ENCODE measurements around the gene LMO1. TPM values are rescaled to one million over a fixed set of nuclear protein-coding genes. Genes with fewer than 3 reads are reported as not detected.

The LMO1 gene
- polyA plus RNA-seq, 1 of the 3 experiments (the other 2 are of a cell fraction), result 0.12 TPM

DNA sequence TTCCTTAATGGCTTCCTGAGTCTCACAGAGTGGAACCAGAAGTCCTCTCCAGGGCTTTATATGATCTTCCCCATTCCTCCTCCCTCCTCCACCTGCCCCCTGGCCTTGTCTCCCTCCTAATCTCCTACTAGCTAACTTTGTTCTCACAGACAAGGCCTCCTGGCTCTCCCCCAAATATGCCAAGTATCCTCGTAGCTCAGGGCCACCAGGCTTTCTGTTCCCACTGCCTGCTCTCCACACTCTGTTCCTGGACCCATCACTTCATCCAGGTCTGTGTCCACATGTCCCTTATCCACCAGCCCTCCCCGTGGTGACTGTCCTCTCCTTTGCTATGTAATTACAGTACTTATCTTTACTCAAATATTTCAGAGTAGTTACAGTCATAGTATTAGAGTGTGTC lies 23.2 kb upstream of the LMO1 start:
- no peaks in the 10 kb centered on the region for H3K79me2 ChIP-seq (ENCODE audit: insufficient read depth)
- no peak for DNase-seq
- H3K9ac ChIP-seq, result no peak overlapping the region
- H3F3A ChIP-seq (replicated peaks; ENCODE audit: insufficient read depth), result no peaks in the 10 kb centered on the region
- ChIA-PET POLR2A (no interaction called here), CTCF (interaction anchor here (1.1 to 3.8 kb wide), 2 partner anchors 24 to 43 kb away, joined by 3 to 20 read pairs; partner anchors contain the start of gene LMO1)
- H3K9me3 ChIP-seq, result no peaks in the 10 kb centered on the region
- no peaks in the 10 kb centered on the region for H3K9me2 ChIP-seq
- 36% methylated on average over 2 of the region's 2 CpGs for WGBS (ENCODE audit: low lambda C conversion rate)
- no peak overlapping the region for H3K4me2 ChIP-seq
- no peaks in the 10 kb centered on the region for H3K36me3 ChIP-seq (replicated peaks in 1 of 2; ENCODE audit: control insufficient read depth in 1 of 2, insufficient read depth in 2 of 2, low read length in 1 of 2)
- no peak overlapping the region for H3K27ac ChIP-seq (ENCODE audit: low read depth in 2 of 2, low read length in 1 of 2)
- H2AFZ ChIP-seq (ENCODE audit: low read depth), result no peak overlapping the region
- H3K4me3 ChIP-seq (ENCODE audit: low read depth in 2 of 2, low read length in 1 of 2), result no peak overlapping the region
- no peaks in the 10 kb centered on the region for H4K20me1 ChIP-seq (ENCODE audit: insufficient read depth)
- H3K27me3 ChIP-seq (ENCODE audit: insufficient read depth), result no peaks in the 10 kb centered on the region; the same call in 1 of the 2 replicates
- peaks cover 0 to 56% of the 10 kb centered on the region in 2 experiments; a peak in 2 of 4 replicates for H3K4me1 ChIP-seq (ENCODE audit: control insufficient read depth in 1 of 2, insufficient read depth in 2 of 2, low read depth in 1 of 2, low read length in 1 of 2)
- TF ChIP-seq RXRA (IDR thresholded peaks at IDR 0.05; ENCODE audit: borderline replicate concordance, low read depth), result no peak
- TF ChIP-seq FOSL2 (IDR thresholded peaks at IDR 0.05; ENCODE audit: borderline replicate concordance, low read depth), result no peak
- TF ChIP-seq, protein P1, sequence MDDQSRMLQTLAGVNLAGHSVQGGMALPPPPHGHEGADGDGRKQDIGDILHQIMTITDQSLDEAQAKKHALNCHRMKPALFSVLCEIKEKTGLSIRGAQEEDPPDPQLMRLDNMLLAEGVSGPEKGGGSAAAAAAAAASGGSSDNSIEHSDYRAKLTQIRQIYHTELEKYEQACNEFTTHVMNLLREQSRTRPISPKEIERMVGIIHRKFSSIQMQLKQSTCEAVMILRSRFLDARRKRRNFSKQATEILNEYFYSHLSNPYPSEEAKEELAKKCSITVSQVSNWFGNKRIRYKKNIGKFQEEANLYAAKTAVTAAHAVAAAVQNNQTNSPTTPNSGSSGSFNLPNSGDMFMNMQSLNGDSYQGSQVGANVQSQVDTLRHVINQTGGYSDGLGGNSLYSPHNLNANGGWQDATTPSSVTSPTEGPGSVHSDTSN (IDR thresholded peaks at IDR 0.05), result no peak
- TF ChIP-seq, protein P2, sequence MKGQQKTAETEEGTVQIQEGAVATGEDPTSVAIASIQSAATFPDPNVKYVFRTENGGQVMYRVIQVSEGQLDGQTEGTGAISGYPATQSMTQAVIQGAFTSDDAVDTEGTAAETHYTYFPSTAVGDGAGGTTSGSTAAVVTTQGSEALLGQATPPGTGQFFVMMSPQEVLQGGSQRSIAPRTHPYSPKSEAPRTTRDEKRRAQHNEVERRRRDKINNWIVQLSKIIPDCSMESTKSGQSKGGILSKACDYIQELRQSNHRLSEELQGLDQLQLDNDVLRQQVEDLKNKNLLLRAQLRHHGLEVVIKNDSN (IDR thresholded peaks at IDR 0.05; ENCODE audit: borderline replicate concordance, low read depth), result no peak
- no peak for TF ChIP-seq RAD21 (IDR thresholded peaks at IDR 0.05; ENCODE audit: low read length)
- TF ChIP-seq, protein P3, sequence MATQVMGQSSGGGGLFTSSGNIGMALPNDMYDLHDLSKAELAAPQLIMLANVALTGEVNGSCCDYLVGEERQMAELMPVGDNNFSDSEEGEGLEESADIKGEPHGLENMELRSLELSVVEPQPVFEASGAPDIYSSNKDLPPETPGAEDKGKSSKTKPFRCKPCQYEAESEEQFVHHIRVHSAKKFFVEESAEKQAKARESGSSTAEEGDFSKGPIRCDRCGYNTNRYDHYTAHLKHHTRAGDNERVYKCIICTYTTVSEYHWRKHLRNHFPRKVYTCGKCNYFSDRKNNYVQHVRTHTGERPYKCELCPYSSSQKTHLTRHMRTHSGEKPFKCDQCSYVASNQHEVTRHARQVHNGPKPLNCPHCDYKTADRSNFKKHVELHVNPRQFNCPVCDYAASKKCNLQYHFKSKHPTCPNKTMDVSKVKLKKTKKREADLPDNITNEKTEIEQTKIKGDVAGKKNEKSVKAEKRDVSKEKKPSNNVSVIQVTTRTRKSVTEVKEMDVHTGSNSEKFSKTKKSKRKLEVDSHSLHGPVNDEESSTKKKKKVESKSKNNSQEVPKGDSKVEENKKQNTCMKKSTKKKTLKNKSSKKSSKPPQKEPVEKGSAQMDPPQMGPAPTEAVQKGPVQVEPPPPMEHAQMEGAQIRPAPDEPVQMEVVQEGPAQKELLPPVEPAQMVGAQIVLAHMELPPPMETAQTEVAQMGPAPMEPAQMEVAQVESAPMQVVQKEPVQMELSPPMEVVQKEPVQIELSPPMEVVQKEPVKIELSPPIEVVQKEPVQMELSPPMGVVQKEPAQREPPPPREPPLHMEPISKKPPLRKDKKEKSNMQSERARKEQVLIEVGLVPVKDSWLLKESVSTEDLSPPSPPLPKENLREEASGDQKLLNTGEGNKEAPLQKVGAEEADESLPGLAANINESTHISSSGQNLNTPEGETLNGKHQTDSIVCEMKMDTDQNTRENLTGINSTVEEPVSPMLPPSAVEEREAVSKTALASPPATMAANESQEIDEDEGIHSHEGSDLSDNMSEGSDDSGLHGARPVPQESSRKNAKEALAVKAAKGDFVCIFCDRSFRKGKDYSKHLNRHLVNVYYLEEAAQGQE (IDR thresholded peaks at IDR 0.05; ENCODE audit: low read depth, low read length), result no peak
- TF ChIP-seq POLR2AphosphoS5 (IDR thresholded peaks at IDR 0.05; ENCODE audit: low read depth, low read length), result no peak
- no peak for TF ChIP-seq GATA2 (CRISPR knock-in tag; IDR thresholded peaks at IDR 0.05)
- TF ChIP-seq SMC3 (IDR thresholded peaks at IDR 0.05; ENCODE audit: low read depth, low read length), result no peak
- TF ChIP-seq, protein P4, sequence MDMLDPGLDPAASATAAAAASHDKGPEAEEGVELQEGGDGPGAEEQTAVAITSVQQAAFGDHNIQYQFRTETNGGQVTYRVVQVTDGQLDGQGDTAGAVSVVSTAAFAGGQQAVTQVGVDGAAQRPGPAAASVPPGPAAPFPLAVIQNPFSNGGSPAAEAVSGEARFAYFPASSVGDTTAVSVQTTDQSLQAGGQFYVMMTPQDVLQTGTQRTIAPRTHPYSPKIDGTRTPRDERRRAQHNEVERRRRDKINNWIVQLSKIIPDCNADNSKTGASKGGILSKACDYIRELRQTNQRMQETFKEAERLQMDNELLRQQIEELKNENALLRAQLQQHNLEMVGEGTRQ (IDR thresholded peaks at IDR 0.05; ENCODE audit: borderline replicate concordance, low read depth, low read length), result no peak
- TF ChIP-seq JUND (IDR thresholded peaks at IDR 0.05), result no peak
- TF ChIP-seq EP300 (IDR thresholded peaks at IDR 0.05; ENCODE audit: borderline replicate concordance in 1 of 2, low read depth in 1 of 2, low read length in 1 of 2), result no peak
- TF ChIP-seq, protein P5, sequence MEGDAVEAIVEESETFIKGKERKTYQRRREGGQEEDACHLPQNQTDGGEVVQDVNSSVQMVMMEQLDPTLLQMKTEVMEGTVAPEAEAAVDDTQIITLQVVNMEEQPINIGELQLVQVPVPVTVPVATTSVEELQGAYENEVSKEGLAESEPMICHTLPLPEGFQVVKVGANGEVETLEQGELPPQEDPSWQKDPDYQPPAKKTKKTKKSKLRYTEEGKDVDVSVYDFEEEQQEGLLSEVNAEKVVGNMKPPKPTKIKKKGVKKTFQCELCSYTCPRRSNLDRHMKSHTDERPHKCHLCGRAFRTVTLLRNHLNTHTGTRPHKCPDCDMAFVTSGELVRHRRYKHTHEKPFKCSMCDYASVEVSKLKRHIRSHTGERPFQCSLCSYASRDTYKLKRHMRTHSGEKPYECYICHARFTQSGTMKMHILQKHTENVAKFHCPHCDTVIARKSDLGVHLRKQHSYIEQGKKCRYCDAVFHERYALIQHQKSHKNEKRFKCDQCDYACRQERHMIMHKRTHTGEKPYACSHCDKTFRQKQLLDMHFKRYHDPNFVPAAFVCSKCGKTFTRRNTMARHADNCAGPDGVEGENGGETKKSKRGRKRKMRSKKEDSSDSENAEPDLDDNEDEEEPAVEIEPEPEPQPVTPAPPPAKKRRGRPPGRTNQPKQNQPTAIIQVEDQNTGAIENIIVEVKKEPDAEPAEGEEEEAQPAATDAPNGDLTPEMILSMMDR (IDR thresholded peaks at IDR 0.05), result no peak
- TF ChIP-seq FOXJ3 (CRISPR knock-in tag; IDR thresholded peaks at IDR 0.05), result no peak
- no peak for TF ChIP-seq GABPA (IDR thresholded peaks at IDR 0.05; ENCODE audit: low read depth)
- TF ChIP-seq NFIC (IDR thresholded peaks at IDR 0.05; ENCODE audit: borderline replicate concordance), result no peak
- no peak for TF ChIP-seq SIN3A (IDR thresholded peaks at IDR 0.05; ENCODE audit: borderline replicate concordance, low read depth, low read length)
- TF ChIP-seq, protein P6, sequence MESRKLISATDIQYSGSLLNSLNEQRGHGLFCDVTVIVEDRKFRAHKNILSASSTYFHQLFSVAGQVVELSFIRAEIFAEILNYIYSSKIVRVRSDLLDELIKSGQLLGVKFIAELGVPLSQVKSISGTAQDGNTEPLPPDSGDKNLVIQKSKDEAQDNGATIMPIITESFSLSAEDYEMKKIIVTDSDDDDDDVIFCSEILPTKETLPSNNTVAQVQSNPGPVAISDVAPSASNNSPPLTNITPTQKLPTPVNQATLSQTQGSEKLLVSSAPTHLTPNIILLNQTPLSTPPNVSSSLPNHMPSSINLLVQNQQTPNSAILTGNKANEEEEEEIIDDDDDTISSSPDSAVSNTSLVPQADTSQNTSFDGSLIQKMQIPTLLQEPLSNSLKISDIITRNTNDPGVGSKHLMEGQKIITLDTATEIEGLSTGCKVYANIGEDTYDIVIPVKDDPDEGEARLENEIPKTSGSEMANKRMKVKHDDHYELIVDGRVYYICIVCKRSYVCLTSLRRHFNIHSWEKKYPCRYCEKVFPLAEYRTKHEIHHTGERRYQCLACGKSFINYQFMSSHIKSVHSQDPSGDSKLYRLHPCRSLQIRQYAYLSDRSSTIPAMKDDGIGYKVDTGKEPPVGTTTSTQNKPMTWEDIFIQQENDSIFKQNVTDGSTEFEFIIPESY (IDR thresholded peaks at IDR 0.05; ENCODE audit: borderline replicate concordance, low read depth), result no peak
- no peak for TF ChIP-seq CHD2 (IDR thresholded peaks at IDR 0.05; ENCODE audit: low read length, partially characterized antibody)
